Measurements from ENCODE around the gene EIF4EBP2. TPM values are rescaled to one million over a fixed set of nuclear protein-coding genes. Genes with fewer than 3 reads are reported as not detected.
A peak's percentile ranks its signal among the peaks of the same experiment; 100 is the strongest.

The EIF4EBP2 gene
- total RNA-seq, 3 donors from 2014 or later, result 76.0 to 192 (median 80.5) TPM

GRCh38 chr10:70432561-70433263 lies 28.8 kb downstream of the EIF4EBP2 start:
- no peaks in the 10 kb centered on the region for H3K36me3 ChIP-seq
- no peaks in the 10 kb centered on the region for H3K9me3 ChIP-seq
- no peaks in the 10 kb centered on the region for H3K27me3 ChIP-seq
- H3K4me1 ChIP-seq, result peaks cover 0 to 13% of the 10 kb centered on the region in 2 donors
- intact Hi-C loops (cut with DNase I; ENCODE audit: low total_unique reads), result no loop called here
- H3K4me3 ChIP-seq, result no peak overlapping the region
- TF ChIP-seq POLR2AphosphoS5 (IDR thresholded peaks at IDR 0.05) (no peak), CTCF (IDR thresholded peaks at IDR 0.05) (no peak), POLR2A (IDR thresholded peaks at IDR 0.05) (no peak)
- H3K27ac ChIP-seq, result peak overlapping the region; percentile 80 to 92
- no peak for DNase-seq (ENCODE audit: low spot score in 2 of 2)

- no peaks in the 10 kb centered on the region for H3K36me3 ChIP-seq
- TF ChIP-seq CTCF (IDR thresholded peaks at IDR 0.05), result no peak
- TF ChIP-seq POLR2A (IDR thresholded peaks at IDR 0.05), result no peak
- no peak for TF ChIP-seq POLR2AphosphoS5 (IDR thresholded peaks at IDR 0.05)
- no peak for DNase-seq (ENCODE audit: low spot score in 2 of 2)
- no peaks in the 10 kb centered on the region for H3K9me3 ChIP-seq
- H3K4me3 ChIP-seq, result no peak overlapping the region
- intact Hi-C loops (cut with DNase I; ENCODE audit: low total_unique reads), result no loop called here
- no peak overlapping the region for H3K27ac ChIP-seq
- H3K4me1 ChIP-seq, result peaks cover 0 to 13% of the 10 kb centered on the region in 2 donors
- no peaks in the 10 kb centered on the region for H3K27me3 ChIP-seq
Measured at GRCh38 chr10:70433581-70434280, 29.8 kb downstream of the EIF4EBP2 start.

- no peaks in the 10 kb centered on the region for H3K9me3 ChIP-seq
- no peak for DNase-seq (ENCODE audit: low spot score in 2 of 2)
- H3K4me3 ChIP-seq, result no peak overlapping the region
- peaks cover 0 to 12% of the 10 kb centered on the region in 2 donors for H3K27me3 ChIP-seq
- no peak for TF ChIP-seq POLR2AphosphoS5 (IDR thresholded peaks at IDR 0.05)
- TF ChIP-seq POLR2A (IDR thresholded peaks at IDR 0.05), result no peak
- TF ChIP-seq CTCF (IDR thresholded peaks at IDR 0.05), result no peak
- no peak overlapping the region for H3K27ac ChIP-seq
- intact Hi-C loops (cut with DNase I; ENCODE audit: low total_unique reads), result no loop called here
- no peaks in the 10 kb centered on the region for H3K36me3 ChIP-seq
- peaks cover 2 to 13% of the 10 kb centered on the region in 2 donors for H3K4me1 ChIP-seq
Measured at GRCh38 chr10:70435241-70436085, 31.5 kb downstream of the EIF4EBP2 start.

GRCh38 chr10:70437721-70438120 lies 33.8 kb downstream of the EIF4EBP2 start:
- Histone ChIP-seq H3K27ac (no peak overlapping the region), H3K4me3 (no peak overlapping the region), H3K9me3 (no peaks in the 10 kb centered on the region), H3K36me3 (no peaks in the 10 kb centered on the region), H3K4me1 (peaks cover 5 to 10% of the 10 kb centered on the region in 2 donors), H3K27me3 (peaks cover 0 to 34% of the 10 kb centered on the region in 2 donors)
- intact Hi-C loops (cut with DNase I; ENCODE audit: low total_unique reads), result no loop called here
- TF ChIP-seq CTCF (IDR thresholded peaks at IDR 0.05) (no peak), POLR2AphosphoS5 (IDR thresholded peaks at IDR 0.05) (no peak), POLR2A (IDR thresholded peaks at IDR 0.05) (no peak)
- DNase-seq (ENCODE audit: low spot score in 2 of 2), result no peak
